IPS-18c (cell line): ENCODE data around the gene ZNF648.
"Not testable (repeated sequence)": the region's sequence is repeated elsewhere in the genome, so short reads cannot be mapped to it uniquely, and the experiment has no call there.

Experiments used
- H3K4me3 ChIP-seq: 2 replicates; pipeline ENCODE4 v1.7.0; 2013; ENCODE audit warnings: low read depth, mild to moderate bottlenecking, low read length, moderate library complexity; ENCODE audit not compliant: insufficient read depth
- H3K9me3 ChIP-seq: one replicate; pipeline ENCODE4 v1.6.1; 2013; ENCODE audit warnings: mild to moderate bottlenecking, low read length, moderate library complexity; ENCODE audit not compliant: control insufficient read depth, insufficient read depth

The ZNF648 gene

GRCh38 chr1:182050481-182051448 is 10.7 kb downstream of the ZNF648 start:
- Histone ChIP-seq H3K9me3 (peaks cover 3% of the 10 kb centered on the region), H3K4me3 (no peak overlapping the region)

DNA sequence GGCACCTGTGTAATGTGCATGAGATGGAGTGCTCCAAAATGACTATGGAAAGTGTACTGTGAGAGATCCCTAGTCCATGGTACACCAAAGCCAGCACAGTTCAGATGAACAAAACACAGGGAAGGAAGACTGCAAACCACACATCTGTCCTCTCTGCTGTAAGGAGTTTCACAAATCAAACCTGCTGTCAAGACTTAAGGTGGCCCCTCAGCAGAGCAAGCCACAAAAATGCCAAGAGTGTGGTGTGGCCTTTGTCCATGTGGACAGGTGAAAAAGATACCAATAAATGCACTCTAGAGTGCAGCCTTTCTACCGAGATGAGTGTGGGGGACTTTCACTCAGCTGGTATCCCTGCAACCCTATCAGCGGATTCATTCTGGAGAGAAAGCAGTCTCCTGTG is 12.9 kb downstream of the ZNF648 start:
- Histone ChIP-seq H3K4me3 (no peak overlapping the region), H3K9me3 (peaks cover 7% of the 10 kb centered on the region)

DNA sequence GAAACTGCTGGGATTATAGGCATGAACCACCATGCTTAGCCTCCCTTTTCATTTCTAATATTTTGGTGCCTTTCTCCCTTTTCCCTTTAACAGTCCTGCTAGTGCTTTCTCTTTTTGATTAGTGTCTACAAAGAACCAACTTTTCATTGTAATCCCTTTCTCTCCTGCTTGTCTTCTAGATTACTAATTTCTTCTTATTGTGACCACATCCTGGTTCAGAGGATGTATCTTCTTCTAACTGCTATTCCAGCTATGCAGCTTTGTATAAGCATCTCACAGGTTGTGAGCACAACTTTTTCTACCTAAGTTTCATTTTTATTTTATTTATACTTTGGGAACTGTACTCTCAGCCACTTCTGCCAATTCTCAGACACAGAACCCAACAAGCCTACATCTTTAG is 14.7 kb downstream of the ZNF648 start:
- no peak overlapping the region for H3K4me3 ChIP-seq

DNA sequence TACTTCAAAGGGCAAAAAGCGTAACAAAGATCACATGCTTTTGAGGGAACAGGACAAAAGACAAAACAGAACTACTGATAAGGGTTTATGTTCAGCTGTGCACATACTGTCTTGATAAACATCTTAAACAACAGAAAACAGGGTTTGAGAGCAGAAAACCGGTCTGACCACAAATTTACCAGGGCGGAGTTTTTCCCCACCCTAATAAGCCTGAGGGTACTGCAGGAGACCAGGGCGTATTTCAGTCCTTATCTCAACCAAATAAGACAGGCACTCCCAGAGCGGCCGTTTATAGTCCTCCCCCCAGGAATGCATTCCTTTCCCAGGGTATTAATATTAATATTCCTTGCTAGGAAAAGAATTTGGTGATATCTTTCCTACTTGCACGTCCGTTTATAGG is 16.0 kb downstream of the ZNF648 start:
- not testable (repeated sequence) for H3K4me3 ChIP-seq, H3K9me3 ChIP-seq

More for the DNA sequence above, 14.7 kb downstream of the ZNF648 start:
- H3K9me3 ChIP-seq, result peaks cover 7% of the 10 kb centered on the region

GRCh38 chr1:182041615-182042014 is 19.9 kb downstream of the ZNF648 start:
- Histone ChIP-seq H3K9me3 (peaks cover 10% of the 10 kb centered on the region), H3K4me3 (no peak overlapping the region)

GRCh38 chr1:182038220-182038619 is 23.3 kb downstream of the ZNF648 start:
- H3K4me3 ChIP-seq, result no peak overlapping the region
- H3K9me3 ChIP-seq, result peaks cover 3% of the 10 kb centered on the region

GRCh38 chr1:182035097-182035770 is 26.3 kb downstream of the ZNF648 start:
- no peaks in the 10 kb centered on the region for H3K9me3 ChIP-seq
- H3K4me3 ChIP-seq, result no peak overlapping the region

DNA sequence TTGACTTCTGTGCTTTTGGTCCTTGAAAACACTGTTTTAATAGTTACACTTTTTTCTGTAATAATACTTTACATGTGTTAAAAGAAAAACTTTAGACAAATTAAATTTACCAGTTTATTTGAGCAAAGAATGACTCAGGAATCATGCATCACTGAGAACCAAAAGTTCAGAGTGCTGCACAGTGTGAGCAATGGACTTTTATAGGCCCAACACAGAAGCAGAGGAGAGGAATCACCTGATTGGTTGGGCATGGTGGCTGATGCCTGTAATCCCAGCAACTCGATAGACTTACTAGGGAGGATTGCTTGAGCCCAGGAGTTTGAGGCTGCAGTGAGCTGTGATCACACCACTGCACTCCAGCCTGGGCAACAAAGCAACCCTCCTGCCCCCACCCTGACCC is 29.3 kb downstream of the ZNF648 start:
- H3K9me3 ChIP-seq, result no peaks in the 10 kb centered on the region
- H3K4me3 ChIP-seq, result no peak overlapping the region

- Histone ChIP-seq H3K4me3 (peak overlapping the region; percentile 65), H3K9me3 (no peaks in the 10 kb centered on the region)
These were observed 31.9 kb downstream of the ZNF648 start for GRCh38 chr1:182029379-182030331.

- Histone ChIP-seq H3K9me3 (no peaks in the 10 kb centered on the region), H3K4me3 (peak overlapping the region; percentile 65)
These were observed 32.5 kb downstream of the ZNF648 start for GRCh38 chr1:182029002-182029378.

- Histone ChIP-seq H3K4me3 (no peak overlapping the region), H3K9me3 (peaks cover 2% of the 10 kb centered on the region)
These were observed 46.2 kb downstream of the ZNF648 start for GRCh38 chr1:182015360-182015759.

- H3K9me3 ChIP-seq, H3K4me3 ChIP-seq: not testable (repeated sequence)
These were observed 50.6 kb downstream of the ZNF648 start for GRCh38 chr1:182010800-182011370.

GRCh38 chr1:182005398-182005797 is 56.1 kb downstream of the ZNF648 start:
- H3K4me3 ChIP-seq, H3K9me3 ChIP-seq: not testable (repeated sequence)

- no peaks in the 10 kb centered on the region for H3K9me3 ChIP-seq
- H3K4me3 ChIP-seq, result no peak overlapping the region
These were observed 56.9 kb downstream of the ZNF648 start for GRCh38 chr1:182004601-182005000.
